Measurements from ENCODE around the gene TTLL12.

DNA sequence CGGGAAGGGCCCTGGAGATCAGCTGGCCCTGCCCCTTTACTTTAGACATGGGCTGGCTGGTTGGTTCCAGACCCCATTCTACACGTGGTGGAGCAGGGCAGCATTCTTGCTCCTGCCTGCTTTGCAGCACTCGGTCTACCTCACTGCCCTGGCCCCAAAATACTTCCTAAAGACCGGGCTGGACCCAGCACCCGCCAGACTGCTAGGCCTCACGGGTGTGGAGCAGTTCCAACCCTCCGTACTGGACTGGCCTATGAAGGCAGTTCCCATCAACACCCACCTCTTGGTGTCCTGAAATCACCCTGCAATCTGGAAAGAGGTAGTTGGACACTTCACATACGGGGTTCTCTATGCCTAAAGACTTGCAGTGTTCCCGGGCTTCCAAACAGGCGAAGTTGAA is 50.1 kb downstream of the TTLL12 start:
- TF ChIP-seq, protein P1, sequence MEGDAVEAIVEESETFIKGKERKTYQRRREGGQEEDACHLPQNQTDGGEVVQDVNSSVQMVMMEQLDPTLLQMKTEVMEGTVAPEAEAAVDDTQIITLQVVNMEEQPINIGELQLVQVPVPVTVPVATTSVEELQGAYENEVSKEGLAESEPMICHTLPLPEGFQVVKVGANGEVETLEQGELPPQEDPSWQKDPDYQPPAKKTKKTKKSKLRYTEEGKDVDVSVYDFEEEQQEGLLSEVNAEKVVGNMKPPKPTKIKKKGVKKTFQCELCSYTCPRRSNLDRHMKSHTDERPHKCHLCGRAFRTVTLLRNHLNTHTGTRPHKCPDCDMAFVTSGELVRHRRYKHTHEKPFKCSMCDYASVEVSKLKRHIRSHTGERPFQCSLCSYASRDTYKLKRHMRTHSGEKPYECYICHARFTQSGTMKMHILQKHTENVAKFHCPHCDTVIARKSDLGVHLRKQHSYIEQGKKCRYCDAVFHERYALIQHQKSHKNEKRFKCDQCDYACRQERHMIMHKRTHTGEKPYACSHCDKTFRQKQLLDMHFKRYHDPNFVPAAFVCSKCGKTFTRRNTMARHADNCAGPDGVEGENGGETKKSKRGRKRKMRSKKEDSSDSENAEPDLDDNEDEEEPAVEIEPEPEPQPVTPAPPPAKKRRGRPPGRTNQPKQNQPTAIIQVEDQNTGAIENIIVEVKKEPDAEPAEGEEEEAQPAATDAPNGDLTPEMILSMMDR (conservative IDR thresholded peaks at IDR 0.05; ENCODE audit: low read depth in 2 of 2), result no peak
- no peak for TF ChIP-seq POLR2AphosphoS5 (IDR thresholded peaks at IDR 0.05; ENCODE audit: low read depth)
- TF ChIP-seq REST (IDR thresholded peaks at IDR 0.05; ENCODE audit: unreplicated experiment), result no peak
- TF ChIP-seq EZH2phosphoT487 (IDR thresholded peaks at IDR 0.05; ENCODE audit: unreplicated experiment), result no peak
- TF ChIP-seq EZH2 (IDR thresholded peaks at IDR 0.05; ENCODE audit: low read depth, unreplicated experiment), result no peak
- no peak for TF ChIP-seq ZNF114 (CRISPR knock-in tag; IDR thresholded peaks at IDR 0.05)
- no peak for TF ChIP-seq JUNB (IDR thresholded peaks at IDR 0.05; ENCODE audit: unreplicated experiment)
- no peak for TF ChIP-seq CREB1 (CRISPR knock-in tag; IDR thresholded peaks at IDR 0.05; ENCODE audit: low read depth)
- no peak for TF ChIP-seq NANOG (IDR thresholded peaks at IDR 0.05; ENCODE audit: borderline replicate concordance)
- no peak for TF ChIP-seq ZNF331 (CRISPR knock-in tag; IDR thresholded peaks at IDR 0.05; ENCODE audit: low read depth)

Data from GM23338 (cell line).